Pancreas (tissue), 10 donors: ENCODE data around the gene NACC2. TPM values are rescaled to one million over a fixed set of nuclear protein-coding genes. Genes with fewer than 3 reads are reported as not detected.

Source experiments
- ATAC-seq, 4 donors: fragments of 200-7000 bp; cut with Tn5 transposase; one replicate each; pipeline versions ENCODE4 v1.8.0 to v1.9.1; 2020; ENCODE audit warnings: mild to moderate bottlenecking in 4 of 4, moderate library complexity in 4 of 4
- DNase-seq, 6 donors: peaks; one replicate each; pipeline ENCODE4 v3.0.0-alpha.2; 2020
- FAIRE-seq: peaks from 2 replicates; lab custom pipeline; 2012; peaks lifted over from hg19 to GRCh38; lab: Jason Lieb, UNC
- H3K27ac ChIP-seq, 4 donors: fragments of 200-600 bp; sonication (generic); 1 replicate in 3 of 4; 2 replicates in 1 of 4; pipeline versions ENCODE4 v1.5.0 to v1.8.0; 2020
- H3K27me3 ChIP-seq, 4 donors: fragments of 200-600 bp; one replicate each; pipeline ENCODE4 v1.8.0; 2021
- H3K36me3 ChIP-seq, 3 donors: fragments of 200-600 bp; sonication (generic) in 1 of 3; one replicate each; pipeline versions ENCODE4 v1.5.0 to v1.8.0; 2020 to 2021
- H3K4me1 ChIP-seq, 3 donors: fragments of 200-600 bp; one replicate each; pipeline ENCODE4 v1.8.0; 2021
- H3K4me3 ChIP-seq, 4 donors: fragments of 200-600 bp; sonication (generic) in 2 of 4; one replicate each; pipeline versions ENCODE4 v1.5.0 to v1.8.0; 2020 to 2021
- H3K9me3 ChIP-seq, 4 donors: fragments of 200-600 bp; one replicate each; pipeline ENCODE4 v1.8.0; 2021
- WGBS, 2 donors: extraction: QIAGEN DNeasy Blood & Tissue Kit; methylation state at CpG; one replicate each; pipeline ENCODE4 v1.1.7; 2013; 5-methylcytosine and 5-hydroxymethylcytosine counted together
- intact Hi-C, 3 donors: fragments of 100-400 bp; cut with DNase I; formaldehyde crosslinking; loops; one replicate each; pipeline versions ENCODE4 v1.11.1 to v1.14.2; 2022
- polyA plus RNA-seq, 2 donors: library from polyadenylated mRNA; stranded (reverse); fragments of 200-250 nt; gene quantifications; one replicate each; pipeline ENCODE4 v1.2.3, GENCODE V29; 2013
- total RNA-seq, 6 donors: library from RNA; stranded (reverse); fragmentation: NEBNext Ultra II Directional in 4 of 6; extraction: Animal tissue kit (Norgen Biotek cat#: 25700) in 4 of 6; gene quantifications; one replicate each; pipeline versions ENCODE4 v1.2.1 to v1.2.4, GENCODE V29; 2021 to 2023
- TF ChIP-seq, protein P1 (sequence below), 4 donors: fragments of 200-600 bp; sonication (generic) in 3 of 4; IDR thresholded peaks; one replicate each; pipeline versions ENCODE4 v1.5.0 to v1.8.0; 2021; ENCODE audit warnings: antibody characterized with exemption in 4 of 4
- donor health status: healthy with polysubstance abuse.
- donor health status: DM: no; HTN: no; CAD: no; lungs with moderate emphysema.
- donor health status: DM: no; HTN: no; CAD: no.
- donor health status: control.
- donor health status: control.
- donor health status: Bipolar disorder and iron deficiency.
- donor health status: DM: yes; HTN: yes; CAD: no.
- donor health status: DM: no; HTN: no; CAD: no.
- donor health status: DM: no; HTN: no; CAD: no.
- donor health status: DM: yes; HTN: yes; CAD: no.

NACC2 gene
- total and polyA plus RNA-seq, 8 donors = 4.3 to 12.4 (median 8.2) TPM

DNA sequence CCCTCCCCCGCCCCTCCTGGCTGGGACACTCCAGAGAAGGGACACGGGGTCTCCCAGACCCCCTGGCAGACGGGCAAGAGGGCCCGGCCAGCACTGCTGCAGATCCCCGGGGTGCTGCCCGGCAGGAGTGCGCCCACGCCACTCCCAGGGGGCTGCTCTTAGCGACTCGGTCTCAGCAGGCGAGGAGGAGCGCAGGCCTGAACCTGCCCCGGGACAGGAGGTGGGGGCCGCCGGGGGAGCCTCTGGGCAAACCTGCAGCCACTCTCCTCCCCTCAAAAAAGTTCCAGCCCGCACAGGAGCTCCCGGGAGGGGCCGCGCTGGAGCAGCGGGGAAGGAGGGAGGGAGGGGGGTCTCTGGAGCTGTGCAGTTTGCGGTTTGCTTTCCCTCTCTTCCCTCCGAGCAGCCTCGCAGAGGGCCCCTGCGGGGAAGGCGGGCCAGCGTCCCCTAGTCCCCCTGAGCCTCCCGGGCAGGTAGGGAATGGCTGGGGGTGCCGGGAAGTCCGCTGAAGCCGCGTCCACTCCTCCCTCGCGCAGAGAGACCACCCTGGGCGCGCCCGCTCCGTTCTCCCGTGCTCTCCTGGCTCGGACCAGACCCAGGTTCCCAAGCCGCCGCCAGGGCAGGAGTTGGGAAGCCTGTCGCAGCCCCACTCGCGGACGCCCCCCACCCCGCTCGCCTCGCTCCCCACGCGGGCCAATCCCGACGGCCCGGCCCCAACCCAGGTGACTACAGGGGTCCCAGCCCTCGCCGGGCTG is 44.2 kb downstream of the NACC2 start:
- intact Hi-C loops = no loop called here
- H3K36me3 ChIP-seq = peaks cover 0 to 7% (median 0%) of the 10 kb centered on the region in 3 donors
- no peaks in the 10 kb centered on the region for H3K27me3 ChIP-seq
- TF ChIP-seq, protein P1, sequence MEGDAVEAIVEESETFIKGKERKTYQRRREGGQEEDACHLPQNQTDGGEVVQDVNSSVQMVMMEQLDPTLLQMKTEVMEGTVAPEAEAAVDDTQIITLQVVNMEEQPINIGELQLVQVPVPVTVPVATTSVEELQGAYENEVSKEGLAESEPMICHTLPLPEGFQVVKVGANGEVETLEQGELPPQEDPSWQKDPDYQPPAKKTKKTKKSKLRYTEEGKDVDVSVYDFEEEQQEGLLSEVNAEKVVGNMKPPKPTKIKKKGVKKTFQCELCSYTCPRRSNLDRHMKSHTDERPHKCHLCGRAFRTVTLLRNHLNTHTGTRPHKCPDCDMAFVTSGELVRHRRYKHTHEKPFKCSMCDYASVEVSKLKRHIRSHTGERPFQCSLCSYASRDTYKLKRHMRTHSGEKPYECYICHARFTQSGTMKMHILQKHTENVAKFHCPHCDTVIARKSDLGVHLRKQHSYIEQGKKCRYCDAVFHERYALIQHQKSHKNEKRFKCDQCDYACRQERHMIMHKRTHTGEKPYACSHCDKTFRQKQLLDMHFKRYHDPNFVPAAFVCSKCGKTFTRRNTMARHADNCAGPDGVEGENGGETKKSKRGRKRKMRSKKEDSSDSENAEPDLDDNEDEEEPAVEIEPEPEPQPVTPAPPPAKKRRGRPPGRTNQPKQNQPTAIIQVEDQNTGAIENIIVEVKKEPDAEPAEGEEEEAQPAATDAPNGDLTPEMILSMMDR (IDR thresholded peaks at IDR 0.05) = no peak
- peaks cover 13 to 20% (median 16%) of the 10 kb centered on the region in 3 donors for H3K4me1 ChIP-seq
- 50 to 57% methylated on average over 33 to 55 of the region's 55 CpGs for WGBS, 2 donors
- FAIRE-seq = no peak
- H3K27ac ChIP-seq = peak overlapping the region; percentile 75 to 81 (median 78)
- no peaks in the 10 kb centered on the region for H3K9me3 ChIP-seq
- ATAC-seq = no peak
- peak overlapping the region; percentile 33 to 55 (median 38) for H3K4me3 ChIP-seq
- peak in 2 of 6 donors; percentile 56 to 73 for DNase-seq

DNA sequence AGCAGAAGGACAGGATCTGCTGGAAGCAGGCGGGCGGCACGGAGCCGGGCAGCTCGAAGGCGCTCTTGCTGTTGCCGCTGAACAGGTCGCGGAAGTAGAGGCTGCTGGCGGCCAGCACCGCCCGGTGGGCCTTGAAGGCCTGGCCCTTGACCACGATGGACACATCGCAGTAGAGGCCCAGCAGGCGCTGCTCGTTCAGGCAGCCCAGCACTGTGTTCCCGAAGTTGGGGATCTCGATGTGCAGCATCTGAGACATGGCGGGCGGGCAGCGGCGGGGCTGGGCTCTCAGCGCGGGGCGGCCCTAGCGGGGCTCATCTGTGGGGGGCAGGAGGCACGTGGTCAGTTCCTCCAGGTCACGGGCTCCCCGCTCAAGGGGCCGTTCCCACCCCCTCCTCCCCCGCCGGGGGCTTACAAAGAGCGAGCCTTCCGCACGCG is 44.8 kb downstream of the NACC2 start:
- intact Hi-C loops = no loop called here
- TF ChIP-seq, protein P1 (IDR thresholded peaks at IDR 0.05) = no peak
- Histone ChIP-seq H3K4me1 (peaks cover 13 to 20% (median 16%) of the 10 kb centered on the region in 3 donors), H3K27ac (no peak overlapping the region), H3K36me3 (peaks cover 0 to 7% (median 0%) of the 10 kb centered on the region in 3 donors), H3K27me3 (no peaks in the 10 kb centered on the region), H3K9me3 (no peaks in the 10 kb centered on the region), H3K4me3 (peak overlapping the region in 2 of 4 donors; percentile 42 to 55)
- FAIRE-seq = no peak
- WGBS, 2 donors = 86 to 88% methylated on average over 35 to 36 of the region's 36 CpGs
- DNase-seq = peak in 3 of 6 donors; percentile 17 to 81 (median 44)
- no peak for ATAC-seq

DNA sequence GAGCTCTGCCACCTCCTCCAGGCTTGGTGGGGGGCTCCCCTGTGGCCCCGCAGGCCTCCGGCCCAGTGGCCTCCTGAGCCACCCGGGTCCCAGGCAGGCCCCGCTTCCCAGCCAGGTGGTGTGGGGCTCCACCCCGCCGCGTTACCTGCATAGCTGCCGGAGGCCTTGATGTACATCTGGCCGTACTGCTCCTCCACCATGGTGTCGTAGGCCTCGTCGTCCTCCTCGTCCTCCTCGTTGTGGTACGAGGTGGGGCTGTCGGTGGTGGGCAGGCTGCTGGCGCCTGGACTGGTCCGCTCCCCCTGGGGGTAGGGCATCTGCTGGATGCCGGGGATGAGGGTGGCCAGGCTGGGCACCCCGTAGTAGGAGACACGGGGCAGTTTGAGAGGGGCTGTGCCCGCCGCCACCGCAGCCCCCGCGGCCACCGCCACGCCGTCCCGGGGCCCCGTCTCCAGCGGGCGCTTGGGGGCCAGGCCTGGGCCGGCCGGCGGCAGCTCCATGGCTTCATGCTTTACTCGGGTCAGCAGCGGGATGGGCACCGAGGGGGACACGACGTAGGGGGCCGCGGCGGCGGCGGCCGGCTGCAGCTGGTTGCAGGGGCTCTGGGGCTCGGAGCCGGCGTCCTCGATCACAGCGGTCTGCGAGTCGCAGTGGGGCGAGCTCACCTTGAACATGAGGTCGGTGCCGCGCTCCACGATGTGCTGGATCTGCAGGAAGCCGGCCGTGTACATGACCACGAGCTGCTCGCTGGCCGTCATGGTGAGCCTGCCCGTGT is 45.4 kb downstream of the NACC2 start:
- WGBS, 2 donors = 96 to 97% methylated on average over 63 to 65 of the region's 65 CpGs
- H3K9me3 ChIP-seq = no peaks in the 10 kb centered on the region
- ATAC-seq (no peak), DNase-seq (peak in 2 of 6 donors; percentile 34 to 78), FAIRE-seq (no peak)
- H3K36me3 ChIP-seq = peaks cover 0 to 7% (median 0%) of the 10 kb centered on the region in 3 donors
- no peaks in the 10 kb centered on the region for H3K27me3 ChIP-seq
- peaks cover 13 to 20% (median 16%) of the 10 kb centered on the region in 3 donors for H3K4me1 ChIP-seq
- no peak overlapping the region for H3K4me3 ChIP-seq
- no peak overlapping the region for H3K27ac ChIP-seq
- intact Hi-C loops = no loop called here
- TF ChIP-seq, protein P1 (IDR thresholded peaks at IDR 0.05) = no peak

DNA sequence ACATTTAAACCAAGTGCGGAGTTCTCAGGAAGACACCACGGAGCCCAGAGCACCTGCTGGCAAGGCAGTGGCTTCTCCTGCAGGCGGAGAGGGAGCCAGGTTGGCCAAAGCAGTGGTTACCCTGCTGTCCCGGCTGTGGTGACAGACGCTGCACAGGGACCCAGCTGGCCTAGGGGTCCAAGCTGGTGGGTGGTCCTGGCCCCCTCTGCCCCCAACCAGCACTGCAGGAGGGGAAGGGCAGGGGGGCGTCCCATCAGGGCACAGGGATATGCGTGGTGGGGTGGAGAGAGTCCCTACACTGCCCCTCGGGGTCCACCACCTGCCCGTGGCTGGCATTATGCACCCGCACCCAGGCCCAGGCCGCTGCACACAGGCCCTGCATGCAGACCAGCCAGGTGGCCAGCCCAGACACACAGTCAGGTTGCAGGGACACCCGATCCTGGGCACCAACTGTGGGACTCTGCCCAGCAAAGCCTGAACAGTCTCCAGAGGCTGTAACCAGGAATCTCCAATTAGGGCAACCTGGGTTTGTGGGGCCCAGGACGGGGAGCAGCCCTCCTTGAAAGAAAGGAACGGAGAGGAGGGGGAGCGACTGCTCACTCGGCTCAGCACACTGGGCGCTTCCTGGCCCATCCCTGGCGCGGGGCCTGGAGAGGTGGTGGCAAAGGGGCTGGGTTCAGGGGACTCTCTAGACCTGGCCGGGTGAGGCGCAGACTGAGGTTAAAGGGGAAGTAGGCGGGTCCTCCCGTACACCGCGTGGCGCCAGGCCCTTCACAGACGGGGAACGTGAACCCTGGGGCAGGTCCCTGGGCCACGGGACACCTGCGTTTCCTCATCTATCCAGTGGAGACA is 46.3 kb downstream of the NACC2 start:
- TF ChIP-seq, protein P1 (IDR thresholded peaks at IDR 0.05) = no peak
- H3K9me3 ChIP-seq = no peaks in the 10 kb centered on the region
- peak in 4 of 6 donors; percentile 14 to 71 (median 42) for DNase-seq
- peaks cover 9 to 16% (median 16%) of the 10 kb centered on the region in 3 donors for H3K4me1 ChIP-seq
- intact Hi-C loops = no loop called here
- H3K27ac ChIP-seq = no peak overlapping the region
- no peaks in the 10 kb centered on the region for H3K27me3 ChIP-seq
- no peak overlapping the region for H3K4me3 ChIP-seq
- WGBS, 2 donors = 93 to 94% methylated on average over 30 of the region's 30 CpGs
- no peak for ATAC-seq
- FAIRE-seq = no peak
- peaks cover 0 to 7% (median 0%) of the 10 kb centered on the region in 3 donors for H3K36me3 ChIP-seq
